NCI-H1105 (cell line): ENCODE measurements around the gene B9D1.
A peak's percentile ranks its signal among the peaks of the same experiment; 100 is the strongest.

Source experiments
- DNase-seq: peaks from one replicate; lab custom pipeline; 2025; lab: John Stamatoyannopoulos, UW

B9D1 gene

GRCh38 chr17:19388791-19389785, 26.6 kb upstream of the B9D1 start:
- no peak for DNase-seq

- DNase-seq: no peak
Observed at GRCh38 chr17:19387921-19388521, 25.5 kb upstream of the B9D1 start.

- DNase-seq: peak; percentile 59
Observed at GRCh38 chr17:19386974-19387920, 24.7 kb upstream of the B9D1 start, which contains the start of gene MFAP4. Gene MFAP4, minus strand, starts transcription at chr17:19387190. Its CDS starts 35 bp downstream, at chr17:19387155.

GRCh38 chr17:19386051-19386929, 23.8 kb upstream of the B9D1 start:
- DNase-seq: no peak

GRCh38 chr17:19385521-19385983, 23.0 kb upstream of the B9D1 start:
- DNase-seq: no peak

GRCh38 chr17:19384723-19385391, 22.3 kb upstream of the B9D1 start:
- DNase-seq: no peak

GRCh38 chr17:19383681-19384470, 21.4 kb upstream of the B9D1 start:
- no peak for DNase-seq

GRCh38 chr17:19382531-19383444, 20.3 kb upstream of the B9D1 start:
- no peak for DNase-seq

GRCh38 chr17:19381741-19382444, 19.4 kb upstream of the B9D1 start:
- DNase-seq: no peak

GRCh38 chr17:19381361-19381740, 18.8 kb upstream of the B9D1 start:
- no peak for DNase-seq

GRCh38 chr17:19380481-19381301, 18.2 kb upstream of the B9D1 start:
- no peak for DNase-seq

- DNase-seq: no peak
Observed at GRCh38 chr17:19379361-19380065, 17.0 kb upstream of the B9D1 start.

- no peak for DNase-seq
Observed at GRCh38 chr17:19378416-19379360, 16.2 kb upstream of the B9D1 start, which contains the start of gene MAPK7. Gene MAPK7, plus strand, starts transcription at chr17:19378498. Its CDS starts 403 bp downstream, at chr17:19378901.

- DNase-seq: peak; percentile 100
Observed at GRCh38 chr17:19377602-19378415, 15.3 kb upstream of the B9D1 start.
